K562 (cell line): ENCODE measurements around the gene ZNF384. TPM values are rescaled to one million over a fixed set of nuclear protein-coding genes. Genes with fewer than 3 reads are reported as not detected.
A peak's percentile ranks its signal among the peaks of the same experiment; 100 is the strongest.

Experiments used
- CTCFL ChIP-seq: IDR thresholded peaks from 2 replicates; pipeline ENCODE4 v1.6.1; 2011; ENCODE audit warnings: borderline replicate concordance, low read depth, mild to moderate bottlenecking, moderate library complexity, low read length; ENCODE audit not compliant: insufficient read depth, poor library complexity, severe bottlenecking
- CXXC5 ChIP-seq: fragments of 250-450 bp; sonication (Bioruptor Pico); IDR thresholded peaks from 2 replicates; pipeline ENCODE4 v1.8.0; 2022; ENCODE audit warnings: inconsistent platforms, mild to moderate bottlenecking, moderate library complexity
- FOXJ3 ChIP-seq: sonication (generic); formaldehyde crosslinking; IDR thresholded peaks from 2 replicates; pipeline ENCODE4 v1.4.0; 2020; ENCODE audit warnings: mild to moderate bottlenecking, missing genetic modification reagents
- FOXK2 ChIP-seq, 2 experiments: fragments of 450-650 bp; IDR thresholded peaks in 1 of 2; conservative IDR thresholded peaks in 1 of 2; 2 replicates each; pipeline ENCODE4 v1.6.1; 2016; ENCODE audit warnings: low read depth in 2 of 2, mild to moderate bottlenecking in 1 of 2
- FOXM1 ChIP-seq, 2 experiments: fragments of 450-650 bp in 1 of 2; sonication (generic) in 1 of 2; formaldehyde crosslinking in 1 of 2; IDR thresholded peaks; 2 replicates each; pipeline versions ENCODE4 v1.6.1 to v1.9.0; 2017 to 2022; ENCODE audit warnings: low read depth in 2 of 2, mild to moderate bottlenecking in 2 of 2, missing genetic modification reagents in 1 of 2, moderate library complexity in 1 of 2
- GATA2 ChIP-seq: sonication (generic); formaldehyde crosslinking; IDR thresholded peaks from 2 replicates; pipeline ENCODE4 v1.4.0; 2020; ENCODE audit warnings: mild to moderate bottlenecking, missing genetic modification reagents
- KDM1A ChIP-seq, 2 experiments: fragments of 450-650 bp; IDR thresholded peaks; 2 replicates each; pipeline ENCODE4 v1.6.1; 2016; ENCODE audit warnings: mild to moderate bottlenecking in 2 of 2
- KLF16 ChIP-seq: IDR thresholded peaks from 2 replicates; pipeline ENCODE4 v1.6.1; 2016; ENCODE audit warnings: antibody characterized with exemption
- LEF1 ChIP-seq: fragments of 450-650 bp; IDR thresholded peaks from 2 replicates; pipeline ENCODE4 v1.6.1; 2016; ENCODE audit warnings: mild to moderate bottlenecking
- NCOA1 ChIP-seq: fragments of 450-650 bp; IDR thresholded peaks from 2 replicates; pipeline ENCODE4 v1.6.1; 2016; ENCODE audit warnings: low read depth
- NFIC ChIP-seq: fragments of 450-650 bp; IDR thresholded peaks from 2 replicates; pipeline ENCODE4 v1.6.1; 2017; ENCODE audit warnings: mild to moderate bottlenecking, inconsistent platforms
- PCBP2 ChIP-seq: fragments of 200-400 bp; formaldehyde crosslinking; IDR thresholded peaks from 2 replicates; pipeline ENCODE4 v1.6.1; 2018; ENCODE audit warnings: low read length, low read depth, mild to moderate bottlenecking, moderate library complexity; ENCODE audit not compliant: poor library complexity, severe bottlenecking
- POLR2AphosphoS5 ChIP-seq: IDR thresholded peaks from 2 replicates; pipeline ENCODE4 v1.6.1; 2011; ENCODE audit warnings: mild to moderate bottlenecking, low read depth, low read length, moderate library complexity; ENCODE audit not compliant: control insufficient read depth, insufficient read depth
- ZKSCAN1 ChIP-seq: fragments of 150-350 bp; IDR thresholded peaks from 2 replicates; pipeline ENCODE4 v1.6.1; 2016; ENCODE audit warnings: low read depth, low read length
- ZNF395 ChIP-seq: fragments of 200-800 bp; sonication (Bioruptor generic); IDR thresholded peaks from 2 replicates; pipeline ENCODE4 v1.6.1; 2017; ENCODE audit warnings: missing genetic modification characterization, missing compliant biosample characterization
- ZNF407 ChIP-seq: fragments of 450-650 bp; IDR thresholded peaks from 2 replicates; pipeline ENCODE4 v1.6.1; 2016; ENCODE audit warnings: low read depth
- polyA plus RNA-seq, 8 experiments: library from polyadenylated mRNA; depleted of rRNA in 4 of 8; stranded (reverse) in 5 of 8; unstranded in 3 of 8; fragments of >200 nt; fragmentation: Nextera tagmentation in 2 of 8; fragmentation: Illumina TruSeq in 1 of 8; extraction: Ambion mirVana in 2 of 8; extraction: Trizol in 1 of 8; gene quantifications; 2 replicates each; pipeline versions ENCODE4 v1.2.1 to v1.2.3, GENCODE V29; 2011 to 2014; ENCODE audit warnings: inconsistent platforms in 1 of 8, missing spikeins in 1 of 8
- total RNA-seq, 7 experiments: library from RNA; depleted of rRNA in 6 of 7; stranded (reverse); fragments of >200 nt in 6 of 7; fragmentation: Illumina TruSeq in 2 of 7; extraction: Trizol in 2 of 7; gene quantifications; 2 replicates each; pipeline versions ENCODE4 v1.2.1 to v1.2.3, GENCODE V29; 2011 to 2021; ENCODE audit warnings: low replicate concordance in 1 of 7

Gene ZNF384
- total and polyA plus RNA-seq, 9 of the 15 experiments (the other 6 are each of a cell fraction or from before 2014, with no cell fraction given), result 0.36 to 64.8 (median 21.3) TPM

GRCh38 chr12:6639151-6639801 is 49.9 kb downstream of the ZNF384 start (continued):
- no peak for TF ChIP-seq FOXK2 (conservative IDR thresholded peaks at IDR 0.05 in 1 of 2, IDR thresholded peaks at IDR 0.05 in 1 of 2; ENCODE audit: low read depth in 2 of 2)
- TF ChIP-seq ZKSCAN1, result no peak
- peak; percentile 87 for TF ChIP-seq GATA2
- peak; percentile 74; the same call in 1 of the 2 replicates for TF ChIP-seq NCOA1
- TF ChIP-seq ZNF395 (CRISPR knock-in tag), result peak; percentile 92
- peak; percentile 76 for TF ChIP-seq POLR2AphosphoS5
- TF ChIP-seq PCBP2, result no peak
- peak; percentile 86 for TF ChIP-seq FOXM1 (IDR thresholded peaks at IDR 0.05; ENCODE audit: low read depth)
- no peak for TF ChIP-seq FOXM1 (CRISPR knock-in tag; IDR thresholded peaks at IDR 0.05; ENCODE audit: low read depth)
- peak; percentile 85 to 88 for TF ChIP-seq KDM1A (IDR thresholded peaks at IDR 0.05)
- TF ChIP-seq LEF1, result peak; percentile 85
- no peak for TF ChIP-seq FOXJ3 (CRISPR knock-in tag)
- TF ChIP-seq KLF16, result peak; percentile 90; the same call in 1 of the 2 replicates
- TF ChIP-seq NFIC, result peak; percentile 84
- TF ChIP-seq CXXC5 (CRISPR knock-in tag), result peak; percentile 54
- no peak for TF ChIP-seq CTCFL
- TF ChIP-seq ZNF407, result no peak
